Activated CD4-positive, alpha-beta T cell treated with anti-CD3 and anti-CD28 coated beads, Interleukin-10, Interleukin-2, amounts not matched to agents 100 ng/mL and 50 ng/mL, durations not matched to agents 16 hours and 8 hours (primary cell): ENCODE results near the gene PID1.

Source experiments
- DNase-seq: peaks from one replicate; pipeline ENCODE4 v3.0.0-alpha.2; 2020

The PID1 gene

DNA sequence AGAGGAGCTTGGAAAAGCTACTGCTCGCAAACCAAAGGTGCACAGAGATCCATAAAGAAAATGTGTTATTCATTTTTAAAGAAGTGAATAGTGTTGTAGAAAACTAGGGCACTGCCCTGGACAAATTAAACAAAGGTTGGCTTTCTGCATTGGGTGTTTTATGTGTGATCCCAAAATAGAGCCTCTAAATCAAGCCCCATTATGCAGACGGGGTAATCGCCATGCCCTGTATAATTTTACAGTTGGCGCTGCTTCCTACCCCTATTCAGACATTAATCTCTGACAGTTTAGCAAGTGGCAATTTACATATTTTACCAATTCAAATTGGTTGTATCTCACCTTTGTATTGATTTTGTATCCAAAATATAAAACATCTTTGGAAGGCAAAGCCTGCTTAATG is 109.1 kb downstream of the PID1 start:
- no peak for DNase-seq

DNA sequence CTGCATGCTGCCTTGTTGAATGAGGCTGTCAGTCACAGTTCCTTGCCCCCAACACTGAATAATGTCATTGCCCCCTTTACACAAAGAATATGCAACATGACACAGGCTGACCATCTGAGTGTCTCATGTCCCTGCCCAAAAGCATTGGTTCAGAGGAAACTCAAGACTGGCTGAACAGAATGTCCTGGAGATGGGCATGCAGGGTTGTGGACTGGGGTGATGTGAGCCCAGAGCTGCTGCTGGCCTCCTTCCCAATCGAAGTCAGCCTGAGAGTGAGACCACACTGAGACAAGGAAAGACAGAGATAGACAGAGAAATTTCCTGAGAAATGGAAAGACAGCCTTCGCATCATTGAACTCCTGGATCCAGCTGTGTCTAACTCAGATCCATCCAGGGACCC is 110.1 kb downstream of the PID1 start:
- no peak for DNase-seq

DNA sequence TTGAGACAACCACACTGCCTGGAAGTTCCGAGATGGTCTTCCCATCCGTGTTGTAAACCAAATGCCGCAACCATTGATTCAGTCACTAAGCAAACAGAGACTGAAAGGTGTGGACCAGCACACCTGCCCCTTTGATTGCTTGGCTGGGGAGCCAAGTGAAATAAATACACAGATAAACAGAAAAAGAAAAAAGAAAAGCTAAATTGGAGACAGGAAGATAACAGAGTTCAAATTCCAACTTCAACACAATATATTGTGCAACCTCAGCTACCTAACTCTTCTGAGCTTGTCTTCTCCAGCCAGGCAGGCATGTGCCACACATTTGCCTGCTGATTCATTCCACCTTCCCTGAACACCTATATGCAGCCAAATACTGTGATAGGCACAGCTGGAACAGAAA is 110.9 kb downstream of the PID1 start:
- no peak for DNase-seq

DNA sequence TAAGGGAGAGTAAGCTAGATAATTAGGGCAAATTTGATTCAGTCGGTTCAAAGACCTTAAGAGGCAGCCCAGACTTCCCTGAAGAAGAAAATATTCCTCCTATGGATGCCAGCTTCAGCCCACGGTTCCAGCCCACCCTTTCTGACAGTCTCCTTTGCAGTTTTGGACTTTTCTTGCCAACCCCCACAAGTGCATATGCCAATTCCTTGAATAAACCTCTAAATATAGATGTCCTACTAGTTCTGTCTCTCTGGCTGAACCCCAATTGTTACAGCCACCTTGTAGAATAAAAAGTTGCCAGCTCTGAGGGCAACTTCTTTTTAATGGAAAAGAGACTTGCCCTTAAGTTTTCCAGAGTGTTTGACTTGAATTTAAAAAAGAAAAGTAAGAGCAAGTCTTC is 111.7 kb downstream of the PID1 start:
- no peak for DNase-seq

DNA sequence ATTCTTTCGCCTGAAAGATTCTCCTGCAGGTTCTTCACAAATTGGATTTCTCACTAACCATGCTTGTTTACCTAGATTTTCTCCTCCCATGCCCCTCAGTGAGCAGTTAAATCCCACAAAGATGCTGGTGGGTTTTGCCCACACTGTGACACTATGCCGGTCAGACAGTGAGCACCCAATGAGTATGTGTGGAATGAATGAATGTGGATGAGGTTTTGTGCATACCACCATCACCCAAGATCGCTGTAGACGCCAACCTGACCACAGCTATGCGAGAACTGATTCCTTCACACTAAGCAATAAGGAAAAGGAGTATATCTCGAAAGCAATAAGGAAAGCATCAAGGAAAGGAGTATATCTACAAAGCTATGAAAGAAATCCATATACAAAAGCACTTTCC is 116.7 kb downstream of the PID1 start:
- no peak for DNase-seq

DNA sequence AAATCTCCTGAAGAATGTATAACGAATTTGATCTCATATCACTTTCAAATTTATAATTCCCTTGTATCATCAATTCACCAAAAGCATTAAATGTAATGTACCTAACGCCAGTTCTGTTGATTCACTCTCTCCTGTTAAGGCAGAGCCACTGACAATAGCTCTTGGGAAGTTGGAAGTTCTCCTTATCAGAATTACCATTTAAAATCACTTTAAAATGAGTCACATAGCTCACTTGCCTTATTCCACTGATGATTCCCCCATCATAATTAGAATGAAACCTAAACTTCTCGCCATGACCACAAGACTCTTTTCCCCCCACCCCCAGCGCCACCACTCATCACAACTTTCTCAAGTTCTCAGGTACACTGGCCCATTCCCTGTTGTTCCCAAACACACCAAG is 117.1 kb downstream of the PID1 start:
- no peak for DNase-seq

DNA sequence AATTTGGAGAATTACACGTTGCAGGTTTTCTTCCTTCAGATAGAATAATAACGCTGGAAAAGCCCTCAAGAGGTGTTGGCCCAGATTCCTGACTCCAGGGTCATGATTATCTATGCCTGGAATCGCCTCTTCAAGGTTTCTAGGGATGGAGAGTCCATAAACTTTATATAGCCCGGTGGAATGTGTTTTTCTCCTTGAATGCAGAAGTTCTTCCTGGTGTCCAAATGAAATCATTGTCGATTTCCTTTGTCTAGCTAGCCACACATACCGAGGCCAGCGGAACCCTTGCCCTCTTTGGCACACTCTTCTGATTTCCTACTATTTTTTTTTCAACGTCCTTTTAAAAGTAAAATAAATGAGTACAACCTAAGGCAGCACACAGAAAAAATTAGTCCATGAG is 117.8 kb downstream of the PID1 start:
- no peak for DNase-seq

DNA sequence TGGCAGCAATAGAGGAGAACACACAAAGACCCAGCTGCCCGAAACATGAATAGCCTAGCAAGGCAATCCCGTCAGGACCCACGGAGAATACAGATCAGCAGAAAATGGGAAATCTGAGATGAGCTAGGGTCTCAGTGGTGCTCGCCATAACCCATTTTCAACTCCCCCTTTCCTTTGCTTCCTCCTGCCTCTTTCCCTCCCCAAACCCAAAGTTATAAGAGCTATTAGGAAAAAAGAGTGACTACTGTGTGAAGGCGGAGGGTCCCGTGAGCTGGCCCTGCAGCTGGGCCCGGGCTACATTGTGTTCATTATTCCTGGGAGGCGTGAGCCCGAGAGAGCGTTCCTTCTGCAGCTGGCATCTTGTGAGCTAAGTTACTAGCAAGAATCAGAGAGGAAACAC is 118.4 kb downstream of the PID1 start:
- DNase-seq: no peak

DNA sequence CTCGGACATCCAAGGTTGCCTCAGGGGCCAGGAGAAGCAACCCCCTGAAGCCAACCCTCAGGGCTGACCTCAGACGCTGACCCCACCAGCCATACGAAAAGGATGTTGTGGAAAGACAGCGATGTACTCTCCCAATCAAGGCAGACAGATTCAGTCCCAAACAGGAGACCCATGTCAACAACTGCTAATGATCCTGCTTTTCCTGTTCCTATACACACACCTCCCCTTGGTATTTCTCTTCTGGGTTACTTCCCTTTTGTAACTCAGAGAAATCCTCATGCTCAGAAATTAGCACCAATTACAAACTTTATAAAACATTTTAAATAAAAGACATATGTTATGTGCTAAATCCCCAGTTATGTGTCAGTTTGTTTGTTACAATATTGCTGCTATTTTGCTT is 120.8 kb downstream of the PID1 start:
- DNase-seq: no peak

DNA sequence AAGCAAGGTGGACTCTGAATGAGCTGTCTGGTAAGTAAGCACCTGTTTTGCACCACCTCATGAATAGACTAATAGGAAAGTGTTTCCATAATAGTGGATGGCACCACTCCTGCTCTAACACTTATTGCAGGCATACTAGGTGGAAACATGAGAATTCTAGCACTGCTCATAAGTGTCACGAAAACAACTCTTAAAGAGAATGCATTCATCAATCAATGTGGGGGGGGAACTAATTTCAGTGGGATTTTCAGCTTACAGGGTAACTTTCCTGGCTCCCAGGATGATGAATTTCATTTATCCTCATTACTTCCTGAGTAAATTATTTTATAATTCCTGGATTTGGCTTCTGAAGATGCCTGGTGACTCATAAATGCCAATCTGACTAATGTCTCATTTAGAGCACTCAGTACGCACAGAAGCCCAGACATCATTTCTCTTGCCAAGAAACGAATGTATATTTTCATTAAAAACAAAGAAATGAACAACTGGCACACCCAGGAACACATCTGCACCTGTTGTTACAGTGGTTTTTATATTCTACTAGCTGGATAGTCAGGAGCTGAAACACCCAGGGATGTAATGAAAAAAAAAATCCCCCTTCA is 129.6 kb downstream of the PID1 start:
- no peak for DNase-seq

DNA sequence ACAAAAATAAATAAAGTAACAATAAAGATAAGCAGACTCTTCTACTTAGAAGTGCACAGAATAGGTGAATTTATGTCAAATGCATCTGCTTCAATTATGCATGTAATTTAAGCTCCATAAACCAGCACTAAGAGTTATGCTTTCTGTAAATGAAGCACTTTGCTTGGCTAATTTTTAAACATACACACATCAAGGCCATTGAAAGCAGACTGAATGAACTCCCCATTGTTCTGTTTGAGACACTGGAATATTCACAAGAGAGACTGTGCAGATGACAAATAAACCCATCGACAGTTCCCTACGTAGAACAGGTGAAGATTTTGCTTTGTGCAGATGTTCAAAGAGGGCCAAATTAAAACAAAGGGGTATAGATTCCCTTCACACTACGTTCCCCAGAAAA is 133.4 kb downstream of the PID1 start:
- DNase-seq: no peak

DNA sequence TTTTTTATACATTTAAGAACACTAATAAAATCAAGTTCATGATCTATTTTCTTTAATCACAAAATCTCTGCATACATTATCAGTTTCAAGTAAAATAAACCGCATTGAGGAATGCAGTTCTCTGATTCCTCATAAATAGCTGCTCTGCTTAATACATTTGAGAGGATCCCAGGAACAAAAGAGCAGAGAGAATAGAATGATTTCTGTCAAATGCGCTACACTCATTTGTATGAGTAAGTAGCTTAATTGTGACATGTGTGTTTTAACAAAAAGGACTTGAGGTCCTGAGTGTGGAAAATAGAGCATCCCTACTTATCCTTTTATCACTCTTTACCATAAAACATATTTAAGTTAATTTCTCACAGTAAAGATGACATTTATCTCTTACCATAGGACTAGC is 134.0 kb downstream of the PID1 start:
- no peak for DNase-seq

DNA sequence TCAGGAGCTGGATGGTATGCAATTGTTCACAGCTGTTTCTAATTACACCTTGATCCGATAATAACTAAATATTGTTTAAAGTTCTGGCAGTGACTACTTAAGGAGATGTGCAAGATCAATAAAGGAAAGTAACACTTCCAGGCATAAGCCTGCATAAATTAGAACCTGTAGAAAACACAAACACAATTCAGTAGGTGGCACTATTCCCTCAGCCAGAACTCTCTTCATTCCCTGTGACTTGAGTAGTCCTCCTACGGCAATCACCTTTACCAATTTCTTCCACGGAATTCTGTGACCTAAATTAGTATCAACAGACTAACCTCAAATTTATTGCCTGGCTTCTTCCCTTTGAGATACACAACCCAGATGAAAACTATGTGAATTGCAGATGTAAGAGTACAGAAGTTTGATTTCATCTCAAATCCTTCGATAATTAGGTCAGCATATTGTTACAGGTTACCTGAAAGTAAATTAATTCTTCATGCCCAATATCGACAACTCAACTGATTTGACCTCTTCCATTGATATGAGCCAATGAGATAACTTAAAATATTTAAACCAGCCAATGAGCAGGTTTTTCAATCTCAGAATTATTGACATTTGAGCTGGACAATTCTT is 137.8 kb downstream of the PID1 start:
- no peak for DNase-seq

DNA sequence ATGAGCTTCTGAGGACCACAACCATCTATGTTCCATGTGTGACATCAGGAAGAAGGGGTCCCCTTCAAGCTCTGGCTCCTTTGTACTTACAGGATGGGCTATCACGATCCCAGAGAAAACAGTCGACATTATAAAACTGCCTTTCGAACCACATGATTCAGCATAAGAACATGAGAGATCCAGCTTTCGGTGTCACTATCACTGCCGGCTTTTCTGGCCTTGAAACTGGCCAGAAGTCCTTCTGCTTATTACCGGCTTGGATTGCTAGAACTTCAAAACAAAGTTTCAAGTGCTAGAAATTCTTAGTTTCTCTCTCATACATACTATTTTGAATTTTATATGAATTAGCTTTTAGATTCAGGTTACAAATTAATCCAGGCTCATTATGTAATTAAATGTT is 138.9 kb downstream of the PID1 start:
- no peak for DNase-seq

DNA sequence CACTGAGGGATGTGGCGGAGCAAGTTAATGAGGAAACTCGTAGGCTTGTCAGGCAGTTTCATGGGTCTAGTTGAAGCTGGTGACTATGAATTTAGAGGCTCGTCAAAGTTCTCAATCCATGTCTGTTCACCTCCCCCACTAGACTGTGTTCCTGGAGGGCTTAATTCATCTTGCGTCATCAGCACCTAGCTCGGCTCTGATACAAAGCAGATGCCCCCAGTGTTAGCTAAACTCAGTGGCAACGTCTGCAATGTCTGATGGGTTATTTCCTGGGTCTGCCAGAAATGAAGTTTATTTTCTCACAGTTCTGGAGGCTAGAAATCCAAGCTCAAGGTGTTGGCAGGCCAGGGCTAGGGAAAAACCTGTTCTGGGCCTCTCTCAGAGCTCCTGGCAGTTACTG is 140.6 kb downstream of the PID1 start:
- DNase-seq: no peak

DNA sequence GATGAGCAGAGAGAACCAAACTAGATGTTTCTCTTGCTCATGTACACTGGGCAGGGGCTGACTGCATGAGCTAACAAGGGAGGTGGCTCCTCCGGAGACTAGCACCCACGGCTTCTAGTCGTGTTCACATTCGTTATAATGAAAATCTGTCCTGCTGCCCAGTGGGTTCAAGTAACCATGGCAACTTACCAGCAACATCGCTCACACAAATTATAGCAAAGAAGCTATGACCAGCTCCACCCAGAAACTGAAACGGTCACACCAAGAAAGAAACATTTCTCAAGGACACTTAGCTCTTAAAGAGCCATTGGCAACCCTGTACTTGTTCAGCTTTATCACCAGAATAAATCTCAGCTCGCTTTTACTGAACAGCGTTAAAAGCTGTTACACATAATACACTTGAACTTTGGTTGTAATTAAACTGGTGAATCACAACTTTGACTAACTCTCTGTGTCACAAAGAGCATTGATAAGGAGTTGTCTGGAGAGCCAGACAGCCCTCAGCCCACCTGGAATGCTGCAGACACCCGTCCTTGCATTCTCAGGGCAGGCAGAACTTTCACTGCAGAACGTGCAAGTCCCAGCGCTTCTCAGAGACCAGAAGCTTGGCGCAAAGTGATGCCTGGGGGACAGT is 141.2 kb downstream of the PID1 start:
- DNase-seq: no peak

DNA sequence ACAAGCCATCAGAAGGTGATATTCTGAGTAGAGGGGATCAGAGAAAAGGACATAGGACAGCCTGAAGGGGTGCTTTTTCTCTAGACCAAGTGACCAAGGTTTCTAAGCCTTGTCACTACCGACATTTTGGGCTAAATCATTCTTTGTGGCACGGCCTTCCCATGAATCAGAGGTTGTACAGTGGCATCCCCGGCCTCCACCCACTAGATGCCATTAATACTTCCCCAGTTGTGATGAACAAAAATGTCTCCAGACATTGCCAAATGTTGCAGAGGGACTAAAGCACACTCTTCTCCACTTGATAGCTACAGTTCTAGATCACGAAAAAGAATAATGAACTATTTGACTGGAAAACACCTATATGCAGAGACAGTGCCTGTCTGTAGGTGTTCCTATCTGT is 143.6 kb downstream of the PID1 start:
- DNase-seq: no peak

DNA sequence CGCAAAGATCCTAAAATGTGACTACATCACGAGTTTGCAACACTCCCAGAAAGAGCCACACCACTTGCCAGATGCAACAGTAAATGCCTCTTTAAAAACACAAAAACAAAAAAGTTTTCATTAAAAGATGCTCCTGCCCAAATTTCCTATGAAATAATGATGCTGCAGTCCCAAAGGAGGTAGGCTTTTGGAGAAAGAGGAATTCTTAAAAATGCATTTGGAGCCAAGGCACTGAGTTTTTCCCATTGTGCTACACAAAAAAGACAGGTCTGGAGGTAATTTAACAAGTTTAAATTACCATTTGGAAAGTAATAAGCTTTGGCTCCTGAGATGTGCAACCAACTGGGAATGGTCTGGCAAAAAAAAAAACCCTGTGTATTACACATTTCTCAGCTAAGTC is 145.0 kb downstream of the PID1 start:
- no peak for DNase-seq

DNA sequence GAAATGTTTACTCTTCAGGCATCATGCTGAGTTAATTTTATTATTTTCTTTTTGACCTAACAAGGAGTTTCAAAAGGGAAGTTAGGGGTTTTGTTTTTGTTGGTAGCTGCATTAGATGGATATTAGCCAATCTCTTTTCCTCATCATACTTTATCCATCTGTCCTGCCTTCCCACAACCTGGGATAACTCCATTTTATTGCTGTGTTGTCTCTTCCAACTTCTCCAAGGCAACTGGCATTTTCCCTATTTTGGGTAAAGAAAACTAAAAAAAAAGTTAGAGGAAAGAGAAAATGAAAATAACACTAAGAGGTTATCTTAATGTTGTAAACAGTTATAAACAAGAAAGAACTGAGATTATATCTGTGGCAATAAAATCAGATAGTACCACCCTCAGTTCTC is 147.0 kb downstream of the PID1 start:
- no peak for DNase-seq

DNA sequence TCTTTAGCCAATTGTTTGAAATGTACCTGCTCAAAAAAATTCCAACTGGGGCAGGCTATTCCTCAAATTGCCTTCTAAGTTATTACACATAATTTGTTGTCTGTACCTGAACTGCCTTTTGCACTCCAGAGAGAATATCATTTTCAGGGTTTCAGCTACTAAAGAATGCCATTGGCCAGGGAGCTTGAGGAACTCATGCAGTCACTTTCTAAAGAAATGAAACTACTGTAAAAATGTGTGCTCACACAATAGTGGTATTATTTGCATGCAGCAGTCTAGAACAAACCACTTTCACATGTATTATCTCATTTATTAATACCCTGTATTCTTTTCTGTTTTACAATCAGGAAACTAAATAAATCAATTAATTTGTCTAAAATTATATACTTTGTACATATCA is 152.2 kb downstream of the PID1 start:
- no peak for DNase-seq

DNA sequence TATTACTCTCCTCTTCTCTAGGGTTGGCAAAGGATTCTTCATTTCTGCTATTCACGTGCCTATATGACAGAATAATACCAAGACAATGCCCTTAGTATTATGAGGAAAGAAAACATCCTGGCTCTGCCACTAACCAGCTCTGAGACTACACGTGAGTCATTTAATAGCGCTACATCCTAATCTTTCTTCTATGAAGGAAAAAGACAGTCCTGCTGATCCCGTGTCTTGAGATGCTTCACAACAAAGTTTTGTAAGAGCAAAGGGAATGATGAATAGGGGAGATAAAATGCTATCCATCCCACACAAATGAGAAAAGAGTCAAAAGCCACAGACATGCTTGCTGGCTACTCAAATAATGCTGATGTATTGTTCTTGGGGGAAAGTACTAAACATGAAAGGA is 152.8 kb downstream of the PID1 start:
- DNase-seq: no peak

DNA sequence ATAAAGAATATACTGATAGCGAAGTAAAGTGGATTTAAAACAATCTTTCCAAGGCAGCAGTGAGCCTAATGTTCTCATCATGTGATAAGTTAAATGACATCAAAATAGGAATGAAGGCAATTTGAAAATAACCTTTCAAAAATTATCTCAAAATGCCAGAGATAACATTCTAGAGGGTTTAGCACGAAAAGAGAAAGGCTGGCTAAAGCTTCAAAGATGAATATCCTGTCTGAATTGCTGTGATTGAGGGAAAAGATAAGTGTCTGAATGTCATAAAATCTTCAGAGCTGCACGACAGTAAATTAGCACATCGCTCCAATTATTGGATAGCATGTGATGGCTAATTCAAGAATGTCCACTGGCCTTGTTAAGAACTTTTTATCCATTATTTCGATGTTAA is 159.3 kb downstream of the PID1 start:
- no peak for DNase-seq

DNA sequence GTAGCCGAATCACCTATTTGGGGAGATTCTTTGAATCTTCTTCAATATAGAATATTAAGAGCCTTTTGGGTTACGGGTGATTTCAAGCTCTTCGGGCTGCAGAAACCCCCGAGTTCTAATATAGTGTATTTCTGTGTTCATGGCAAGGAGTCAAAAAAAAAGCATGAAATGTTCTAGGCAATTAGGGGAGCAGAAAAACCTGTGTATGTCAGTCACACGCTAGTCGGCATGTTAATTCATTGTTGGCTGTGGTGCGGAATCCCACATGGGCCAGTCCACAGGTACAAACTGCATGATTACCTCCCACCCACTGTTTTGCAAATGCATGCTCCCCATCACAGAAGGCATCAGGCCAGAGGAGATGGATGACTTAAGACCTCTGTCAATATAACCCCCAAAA is 161.9 kb downstream of the PID1 start:
- no peak for DNase-seq

DNA sequence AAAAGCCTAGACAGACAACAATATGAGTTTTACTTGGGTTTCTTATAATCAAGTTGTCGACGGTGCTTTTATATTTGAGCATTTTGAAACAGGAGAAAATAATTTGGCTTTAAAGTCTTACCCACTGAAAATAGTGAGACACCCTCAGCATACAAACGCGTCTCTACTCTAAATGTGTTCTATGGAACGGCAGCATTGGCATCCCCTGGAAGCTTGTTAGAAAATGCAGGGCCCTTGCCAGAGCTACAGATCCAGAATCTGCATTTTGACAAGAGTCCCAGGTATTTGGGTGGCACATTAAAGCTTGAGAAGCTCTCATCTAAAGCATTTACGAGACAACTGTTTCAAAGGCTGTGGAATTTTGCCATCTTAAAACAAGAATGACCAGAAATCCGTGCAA is 163.5 kb downstream of the PID1 start:
- no peak for DNase-seq

DNA sequence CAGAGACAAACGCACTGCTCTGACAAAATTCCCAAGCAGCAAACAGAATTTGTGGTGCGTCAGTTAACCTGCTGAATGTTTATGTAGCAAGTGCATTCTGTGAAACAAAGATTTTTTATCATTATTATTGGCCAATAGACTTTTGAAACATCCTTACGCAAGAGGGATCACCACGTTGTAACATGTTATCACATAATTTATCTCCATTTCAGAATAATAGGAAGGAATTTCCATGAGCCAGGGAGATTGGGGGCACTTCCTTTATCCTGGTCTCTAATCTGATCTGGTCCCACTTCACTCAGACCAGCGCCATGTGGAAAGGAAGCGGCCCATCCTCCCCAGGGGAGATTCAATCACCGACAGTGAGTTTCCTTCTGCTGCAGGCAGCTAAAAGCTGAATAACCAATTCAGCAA is 166.1 kb downstream of the PID1 start:
- DNase-seq: no peak
